GM23248 (cell line): ENCODE data around the gene MAP3K5.

ENCODE experiments used
- EZH2 ChIP-seq: fragments of 200-600 bp; sonication (generic); IDR thresholded peaks from 2 replicates; pipeline ENCODE4 v1.6.1; 2018; ENCODE audit warnings: antibody characterized with exemption, mild to moderate bottlenecking; ENCODE audit not compliant: insufficient read depth, poor library complexity, severe bottlenecking
- EZH2phosphoT487 ChIP-seq: fragments of 200-600 bp; sonication (generic); IDR thresholded peaks from 2 replicates; pipeline ENCODE4 v1.6.1; 2018; ENCODE audit warnings: antibody characterized with exemption, moderate library complexity, mild to moderate bottlenecking, low read depth; ENCODE audit not compliant: insufficient read depth

- TF ChIP-seq EZH2 (no peak), EZH2phosphoT487 (no peak)
Measured at GRCh38 chr6:136752554-136752953, 39.7 kb downstream of the MAP3K5 start.
